H1 (cell line): ENCODE data around the gene ACOT2. TPM values are rescaled to one million over a fixed set of nuclear protein-coding genes. Genes with fewer than 3 reads are reported as not detected.

Source experiments
- ASH2L ChIP-seq: fragments of 200-600, 300-600 bp; sonication (generic); IDR thresholded peaks from one replicate; pipeline ENCODE4 v1.7.1; 2017; ENCODE audit warnings: low read length
- MAX ChIP-seq: IDR thresholded peaks from 2 replicates; pipeline ENCODE4 v1.6.1; 2012; ENCODE audit warnings: inconsistent platforms
- POLR2AphosphoS5 ChIP-seq: IDR thresholded peaks from 2 replicates; pipeline ENCODE4 v1.6.1; 2011; ENCODE audit warnings: low read depth, low read length
- SIN3A ChIP-seq, 2 experiments: IDR thresholded peaks in 1 of 2; conservative IDR thresholded peaks in 1 of 2; 2 replicates each; pipeline ENCODE4 v1.6.1; 2011 to 2012; ENCODE audit warnings: low read length in 2 of 2, improper control_type of control experiment in 1 of 2, low read depth in 1 of 2, mild to moderate bottlenecking in 1 of 2
- SP1 ChIP-seq: IDR thresholded peaks from 2 replicates; pipeline ENCODE4 v1.6.1; 2011; ENCODE audit warnings: low read depth, low read length
- SP4 ChIP-seq: IDR thresholded peaks from 2 replicates; pipeline ENCODE4 v1.6.1; 2012; ENCODE audit warnings: low read length, inconsistent platforms
- SUZ12 ChIP-seq: fragments of 200-600 bp; sonication (generic); IDR thresholded peaks from 2 replicates; pipeline ENCODE4 v1.6.1; 2012; ENCODE audit warnings: mild to moderate bottlenecking, inconsistent platforms, low read length, moderate library complexity, mixed read lengths
- TBP ChIP-seq: IDR thresholded peaks from 2 replicates; pipeline ENCODE4 v1.6.1; 2011; ENCODE audit warnings: low read depth, low read length, improper control_type of control experiment
- polyA plus RNA-seq, 7 experiments: library from polyadenylated mRNA; depleted of rRNA in 3 of 7; stranded (reverse) in 5 of 7; unstranded in 2 of 7; fragments of >200 nt in 5 of 7; fragments of 200-250 nt in 2 of 7; gene quantifications; 1 replicate in 5 of 7; 2 replicates in 1 of 7; 4 replicates in 1 of 7; pipeline versions ENCODE4 v1.2.1 to v1.2.3, GENCODE V29; 2011 to 2013; ENCODE audit warnings: missing spikeins in 2 of 7, mixed read lengths in 2 of 7
- total RNA-seq: library from RNA; stranded (reverse); fragmentation: NEBNext Ultra II Directional; extraction: Animal tissue kit (Norgen Biotek cat#: 25700); gene quantifications from 2 replicates; pipeline ENCODE4 v1.2.1, GENCODE V29; 2021
- TF ChIP-seq, protein P1 (sequence below): IDR thresholded peaks from 2 replicates; pipeline ENCODE4 v1.6.1; 2011; ENCODE audit warnings: low read depth, mild to moderate bottlenecking, low read length; ENCODE audit not compliant: insufficient read depth

Gene ACOT2
- total and polyA plus RNA-seq, 2 of the 8 experiments (the other 6 are each of a cell fraction or from before 2014, with no cell fraction given): 5.8 to 5.9 TPM

DNA sequence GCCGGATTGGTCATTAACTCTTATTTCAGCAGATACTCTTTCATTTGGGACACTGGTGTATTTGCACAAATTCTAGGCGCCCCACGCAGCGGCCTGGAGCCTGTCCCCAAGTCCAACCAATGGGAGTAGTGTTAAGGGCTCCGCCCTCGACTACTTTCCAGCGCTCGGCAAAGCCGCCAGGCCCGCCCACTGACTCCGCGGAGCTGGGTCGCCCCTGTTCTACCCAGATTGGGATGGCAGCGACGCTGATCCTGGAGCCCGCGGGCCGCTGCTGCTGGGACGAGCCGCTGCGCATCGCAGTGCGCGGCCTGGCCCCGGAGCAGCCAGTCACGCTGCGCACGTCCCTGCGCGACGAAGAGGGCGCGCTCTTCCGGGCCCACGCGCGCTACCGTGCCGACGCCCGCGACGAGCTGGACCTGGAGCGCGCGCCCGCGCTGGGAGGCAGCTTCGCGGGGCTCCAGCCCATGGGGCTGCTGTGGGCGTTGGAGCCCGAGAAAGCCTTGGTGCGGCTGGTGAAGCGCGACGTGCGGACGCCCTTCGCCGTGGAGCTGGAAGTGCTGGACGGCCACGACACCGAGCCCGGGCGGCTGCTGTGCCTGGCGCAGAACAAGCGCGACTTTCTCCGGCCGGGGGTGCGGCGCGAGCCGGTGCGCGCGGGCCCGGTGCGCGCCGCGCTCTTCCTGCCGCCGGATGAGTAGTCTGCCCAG lies 43.5 kb downstream of the ACOT2 start, which contains the start of gene ACOT6 (continued):
- TF ChIP-seq SIN3A (conservative IDR thresholded peaks at IDR 0.05 in 1 of 2, IDR thresholded peaks at IDR 0.05 in 1 of 2; ENCODE audit: low read depth in 1 of 2, low read length in 2 of 2) (peak in 1 of 2 experiments; percentile 56; a peak in 1 of 4 replicates), SP1 (no peak), ASH2L (peak; percentile 92), SP4 (0 out of 2 replicates have a peak, but pooled peaks have one; percentile 38), SUZ12 (peak; percentile 50; the same call in 1 of the 2 replicates), TBP (peak; percentile 89), POLR2AphosphoS5 (peak; percentile 48; the same call in 1 of the 2 replicates), MAX (no peak)
- TF ChIP-seq, protein P1, sequence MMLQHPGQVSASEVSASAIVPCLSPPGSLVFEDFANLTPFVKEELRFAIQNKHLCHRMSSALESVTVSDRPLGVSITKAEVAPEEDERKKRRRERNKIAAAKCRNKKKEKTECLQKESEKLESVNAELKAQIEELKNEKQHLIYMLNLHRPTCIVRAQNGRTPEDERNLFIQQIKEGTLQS: no peak
